K562 (cell line): Measurements from ENCODE around the gene MCC. TPM values are rescaled to one million over a fixed set of nuclear protein-coding genes. Genes with fewer than 3 reads are reported as not detected.

Experiments used
- ATAC-seq: fragments of 200-7000 bp; cut with Tn5 transposase; 3 replicates; pipeline ENCODE4 v1.9.1; 2020; ENCODE audit warnings: moderate library complexity
- BruUV-seq: library from RNA; stranded (reverse); fragments of 400-500 nt; replicated peaks from 2 replicates; lab custom pipeline; 2021; lab: Mats Ljungman, UMichigan
- CTCF ChIA-PET: fragments of 300-600 bp; formaldehyde crosslinking; extraction: SDS; loops from one replicate; lab custom pipeline; 2021; ENCODE audit warnings: low intra/inter-chr PET ratio; lab: Yijun Ruan, JAX
- POLR2A ChIA-PET: fragments of 300-600, 350-650 bp; sonication (Branson Sonifier 250); formaldehyde crosslinking; extraction: SDS; loops from one replicate; lab custom pipeline; 2021; ENCODE audit warnings: antibody characterized with exemption, inconsistent platforms; lab: Yijun Ruan, JAX
- DNase-seq, 4 experiments: peaks; one replicate each; pipeline versions ENCODE4 v3.0.0 to v3.0.0-alpha.2; 2011 to 2018; ENCODE audit warnings: low spot score in 3 of 4, mixed read lengths in 3 of 4; ENCODE audit errors: extremely low read depth in 1 of 4
- FAIRE-seq: peaks from 2 replicates; lab custom pipeline; 2011; peaks lifted over from hg19 to GRCh38; lab: Jason Lieb, UNC
- H2AFZ ChIP-seq: 2 replicates; pipeline ENCODE4 v1.6.0; 2011; ENCODE audit warnings: low read depth, low read length, control low read depth, inconsistent platforms
- H3K27ac ChIP-seq: fragments of 200-600 bp; 3 replicates; pipeline ENCODE4 v1.8.0; 2011; ENCODE audit warnings: low read depth, mild to moderate bottlenecking, control low read depth, inconsistent platforms, low read length, moderate library complexity, mixed read lengths; ENCODE audit errors: extremely low read depth
- H3K27me3 ChIP-seq, 2 experiments: fragments of 300-600 bp in 1 of 2; 2 replicates in 1 of 2; 3 replicates in 1 of 2; pipeline versions ENCODE4 v1.6.0 to v1.8.0; 2011; ENCODE audit warnings: inconsistent platforms in 2 of 2, low read length in 2 of 2, mild to moderate bottlenecking in 1 of 2, mixed read lengths in 1 of 2, moderate library complexity in 1 of 2; ENCODE audit not compliant: control insufficient read depth in 2 of 2, insufficient read depth in 2 of 2
- H3K36me3 ChIP-seq: fragments of 300-600 bp; 3 replicates; pipeline ENCODE4 v1.8.0; 2011; ENCODE audit warnings: mild to moderate bottlenecking, low read length, inconsistent platforms; ENCODE audit not compliant: control insufficient read depth, insufficient read depth
- H3K4me1 ChIP-seq, 2 experiments: fragments of 200-600 bp in 1 of 2; replicated peaks in 1 of 2; 2 replicates in 1 of 2; 3 replicates in 1 of 2; pipeline versions ENCODE4 v1.5.1 to v1.8.0; 2011; ENCODE audit warnings: inconsistent platforms in 2 of 2, low read length in 2 of 2, mild to moderate bottlenecking in 1 of 2, mixed read lengths in 1 of 2, moderate library complexity in 1 of 2; ENCODE audit not compliant: control insufficient read depth in 2 of 2, insufficient read depth in 2 of 2
- H3K4me2 ChIP-seq: 2 replicates; pipeline ENCODE4 v1.6.1; 2011; ENCODE audit warnings: low read length, control low read depth, inconsistent platforms, mixed read lengths; ENCODE audit not compliant: insufficient read depth
- H3K4me3 ChIP-seq: fragments of 200-600 bp; sonication (generic), shearing (Covaris generic); 2 replicates; pipeline ENCODE4 v1.5.1; 2016; ENCODE audit warnings: control low read depth, inconsistent platforms
- H3K79me2 ChIP-seq: fragments of 200-600 bp; 3 replicates; pipeline ENCODE4 v1.8.0; 2011; ENCODE audit warnings: low read length, inconsistent platforms; ENCODE audit not compliant: control insufficient read depth, insufficient read depth
- H3K9ac ChIP-seq, 2 experiments: 2 replicates each; pipeline versions ENCODE4 v1.6.0 to v1.6.1; 2011; ENCODE audit warnings: low read depth in 2 of 2, low read length in 2 of 2, control low read depth in 1 of 2, inconsistent platforms in 1 of 2, mild to moderate bottlenecking in 1 of 2, mixed read lengths in 1 of 2; ENCODE audit not compliant: insufficient read depth in 1 of 2
- H3K9me1 ChIP-seq: one replicate; pipeline ENCODE4 v1.6.0; 2011; ENCODE audit warnings: inconsistent platforms, mild to moderate bottlenecking, low read length, moderate library complexity; ENCODE audit not compliant: control insufficient read depth, insufficient read depth
- H3K9me3 ChIP-seq: replicated peaks from 2 replicates; pipeline ENCODE4 v1.5.1; 2011; ENCODE audit warnings: low read depth, low read length, inconsistent platforms; ENCODE audit not compliant: control insufficient read depth, insufficient read depth
- H4K20me1 ChIP-seq: replicated peaks from 2 replicates; pipeline ENCODE4 v1.6.1; 2011; ENCODE audit warnings: low read length, inconsistent platforms, mixed read lengths; ENCODE audit not compliant: control insufficient read depth, insufficient read depth
- CBFB ChIP-seq: sonication (generic); formaldehyde crosslinking; IDR thresholded peaks from 2 replicates; pipeline ENCODE4 v1.4.0; 2020; ENCODE audit warnings: mild to moderate bottlenecking, missing genetic modification reagents
- FOS ChIP-seq: IDR thresholded peaks from 3 replicates; pipeline ENCODE4 v1.6.1; 2011; ENCODE audit not compliant: insufficient read length; ENCODE audit errors: extremely low read depth
- MYC ChIP-seq, 2 experiments: fragments of 250-450 bp in 1 of 2; sonication (Bioruptor Pico) in 1 of 2; IDR thresholded peaks; 2 replicates each; pipeline versions ENCODE4 v1.5.1 to v1.6.1; 2012 to 2021; ENCODE audit warnings: low read depth in 2 of 2, borderline replicate concordance in 1 of 2, improper control_type of control experiment in 1 of 2, low read length in 1 of 2, mild to moderate bottlenecking in 1 of 2, moderate library complexity in 1 of 2
- NCOA1 ChIP-seq: fragments of 450-650 bp; IDR thresholded peaks from 2 replicates; pipeline ENCODE4 v1.6.1; 2016; ENCODE audit warnings: low read depth
- SETDB1 ChIP-seq: IDR thresholded peaks from one replicate; pipeline ENCODE4 v1.6.1; 2012; ENCODE audit warnings: low read length, control low read depth, inconsistent platforms
- SMARCE1 ChIP-seq: fragments of 450-650 bp; IDR thresholded peaks from 2 replicates; pipeline ENCODE4 v1.7.1; 2016; ENCODE audit warnings: mild to moderate bottlenecking
- TAF15 ChIP-seq: fragments of 200-400 bp; formaldehyde crosslinking; IDR thresholded peaks from 2 replicates; pipeline ENCODE4 v1.6.1; 2017; ENCODE audit warnings: mild to moderate bottlenecking, low read depth, low read length, moderate library complexity
- THRAP3 ChIP-seq: fragments of 450-650 bp; IDR thresholded peaks from 2 replicates; pipeline ENCODE4 v1.6.1; 2016; ENCODE audit warnings: mild to moderate bottlenecking, inconsistent platforms, borderline replicate concordance
- ZFP36 ChIP-seq: fragments of 150-350 bp; IDR thresholded peaks from 2 replicates; pipeline ENCODE4 v1.6.1; 2018; ENCODE audit warnings: low read length, low read depth; ENCODE audit not compliant: partially characterized antibody
- ZNF124 ChIP-seq: sonication (generic); formaldehyde crosslinking; IDR thresholded peaks from 2 replicates; pipeline ENCODE4 v1.8.1; 2022; ENCODE audit warnings: missing genetic modification reagents
- ZNF174 ChIP-seq: fragments of 250-450 bp; sonication (Bioruptor Pico); IDR thresholded peaks from 2 replicates; pipeline ENCODE4 v1.4.0; 2020; ENCODE audit warnings: mild to moderate bottlenecking
- ZNF253 ChIP-seq: fragments of 250-450 bp; sonication (Bioruptor Pico); conservative IDR thresholded peaks from 2 replicates; pipeline ENCODE4 v1.6.1; 2021; ENCODE audit warnings: mild to moderate bottlenecking
- ZNF589 ChIP-seq: fragments of 200-800 bp; sonication (Bioruptor generic); IDR thresholded peaks from 2 replicates; pipeline ENCODE4 v1.6.1; 2016; ENCODE audit warnings: low read depth, missing genetic modification characterization, missing compliant biosample characterization
- ZNF699 ChIP-seq: fragments of 250-450 bp; sonication (Bioruptor Pico); IDR thresholded peaks from 2 replicates; pipeline ENCODE4 v1.8.0; 2021; ENCODE audit warnings: mild to moderate bottlenecking, moderate library complexity; ENCODE audit not compliant: insufficient replicate concordance
- ZNF830 ChIP-seq: fragments of 250-450 bp; sonication (Bioruptor Pico); IDR thresholded peaks from 2 replicates; pipeline ENCODE4 v1.5.0; 2021; ENCODE audit warnings: mild to moderate bottlenecking
- WGBS: fragments of 100-300 bp; shearing (Covaris generic); methylation state at CpG from one replicate; pipeline ENCODE4 v1.1.6; 2016; ENCODE audit warnings: low coverage, mixed read lengths; ENCODE audit not compliant: insufficient coverage; ENCODE audit errors: missing lambda C conversion rate; 5-methylcytosine and 5-hydroxymethylcytosine counted together
- in situ Hi-C: fragments of 300-500 bp; cut with MboI; formaldehyde crosslinking; loops from 4 replicates; pipeline ENCODE4 v1.15.0; 2018; ENCODE audit warnings: inconsistent platforms, mixed read lengths
- intact Hi-C: fragments of 100-400 bp; cut with micrococcal nuclease; formaldehyde crosslinking; loops from 2 replicates; pipeline ENCODE4 v1.14.2; 2022
- polyA plus RNA-seq, 8 experiments: library from polyadenylated mRNA; depleted of rRNA in 4 of 8; stranded (reverse) in 5 of 8; unstranded in 3 of 8; fragments of >200 nt; fragmentation: Nextera tagmentation in 2 of 8; fragmentation: Illumina TruSeq in 1 of 8; extraction: Ambion mirVana in 2 of 8; extraction: Trizol in 1 of 8; gene quantifications; 2 replicates each; pipeline versions ENCODE4 v1.2.1 to v1.2.3, GENCODE V29; 2011 to 2014; ENCODE audit warnings: inconsistent platforms in 1 of 8, missing spikeins in 1 of 8
- total RNA-seq, 7 experiments: library from RNA; depleted of rRNA in 6 of 7; stranded (reverse); fragments of >200 nt in 6 of 7; fragmentation: Illumina TruSeq in 2 of 7; extraction: Trizol in 2 of 7; gene quantifications; 2 replicates each; pipeline versions ENCODE4 v1.2.1 to v1.2.3, GENCODE V29; 2011 to 2021; ENCODE audit warnings: low replicate concordance in 1 of 7
- TF ChIP-seq, protein P1 (sequence below): fragments of 200-800 bp; sonication (Bioruptor generic); IDR thresholded peaks from 2 replicates; pipeline ENCODE4 v1.6.1; 2017; ENCODE audit warnings: missing genetic modification characterization, missing compliant biosample characterization
- TF ChIP-seq, protein P2 (sequence below): IDR thresholded peaks from 3 replicates; pipeline ENCODE4 v1.6.1; 2011; ENCODE audit warnings: borderline replicate concordance, mild to moderate bottlenecking; ENCODE audit not compliant: insufficient read length, insufficient read depth
- TF ChIP-seq, protein P3 (sequence below): fragments of 450-650 bp; IDR thresholded peaks from 2 replicates; pipeline ENCODE4 v1.7.1; 2018; ENCODE audit warnings: mild to moderate bottlenecking, low read depth; ENCODE audit not compliant: partially characterized antibody

MCC gene
- total and polyA plus RNA-seq, 9 of the 15 experiments (the other 6 are each of a cell fraction or from before 2014, with no cell fraction given): 0.04 to 0.24 (median 0.06) TPM; not detected in 1

DNA sequence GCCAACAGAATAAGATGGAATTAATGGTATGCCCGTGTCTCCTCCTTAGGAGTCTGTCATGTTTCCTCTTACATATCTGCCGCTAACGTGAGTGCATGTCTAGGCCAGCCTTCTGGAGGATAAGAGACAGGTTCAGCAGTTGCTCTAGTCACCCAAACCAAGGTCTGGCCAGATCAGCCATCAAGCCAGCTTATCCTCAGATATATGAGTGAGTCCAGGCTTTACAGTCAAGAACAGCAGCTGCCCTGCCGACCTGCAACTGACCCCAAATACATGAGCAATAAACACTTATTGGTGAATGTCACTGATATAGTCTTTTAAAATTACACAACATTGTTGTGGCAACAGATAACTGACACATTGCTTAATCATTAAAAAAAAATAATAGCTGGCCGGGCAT lies 177.0 kb downstream of the MCC start:
- intact Hi-C loops (no loop called here), in situ Hi-C loops (no loop called here)
- H3K9me3 ChIP-seq: no peaks in the 10 kb centered on the region
- CTCF ChIA-PET: no interaction called here
- no peak for DNase-seq
- no peaks in the 10 kb centered on the region; a peak in 1 of 5 replicates for H3K27me3 ChIP-seq
- no peak for TF ChIP-seq ZNF830 (CRISPR knock-in tag)
- TF ChIP-seq, protein P1, sequence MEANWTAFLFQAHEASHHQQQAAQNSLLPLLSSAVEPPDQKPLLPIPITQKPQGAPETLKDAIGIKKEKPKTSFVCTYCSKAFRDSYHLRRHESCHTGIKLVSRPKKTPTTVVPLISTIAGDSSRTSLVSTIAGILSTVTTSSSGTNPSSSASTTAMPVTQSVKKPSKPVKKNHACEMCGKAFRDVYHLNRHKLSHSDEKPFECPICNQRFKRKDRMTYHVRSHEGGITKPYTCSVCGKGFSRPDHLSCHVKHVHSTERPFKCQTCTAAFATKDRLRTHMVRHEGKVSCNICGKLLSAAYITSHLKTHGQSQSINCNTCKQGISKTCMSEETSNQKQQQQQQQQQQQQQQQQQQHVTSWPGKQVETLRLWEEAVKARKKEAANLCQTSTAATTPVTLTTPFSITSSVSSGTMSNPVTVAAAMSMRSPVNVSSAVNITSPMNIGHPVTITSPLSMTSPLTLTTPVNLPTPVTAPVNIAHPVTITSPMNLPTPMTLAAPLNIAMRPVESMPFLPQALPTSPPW (CRISPR knock-in tag): no peak
- no peak for TF ChIP-seq ZNF124 (CRISPR knock-in tag)
- no peak for TF ChIP-seq MYC (IDR thresholded peaks at IDR 0.05; ENCODE audit: low read depth, low read length)
- TF ChIP-seq MYC (CRISPR knock-in tag; IDR thresholded peaks at IDR 0.05; ENCODE audit: borderline replicate concordance, low read depth): no peak
- TF ChIP-seq ZNF174: no peak
- no peak for TF ChIP-seq ZNF699 (CRISPR knock-in tag)
- TF ChIP-seq, protein P2, sequence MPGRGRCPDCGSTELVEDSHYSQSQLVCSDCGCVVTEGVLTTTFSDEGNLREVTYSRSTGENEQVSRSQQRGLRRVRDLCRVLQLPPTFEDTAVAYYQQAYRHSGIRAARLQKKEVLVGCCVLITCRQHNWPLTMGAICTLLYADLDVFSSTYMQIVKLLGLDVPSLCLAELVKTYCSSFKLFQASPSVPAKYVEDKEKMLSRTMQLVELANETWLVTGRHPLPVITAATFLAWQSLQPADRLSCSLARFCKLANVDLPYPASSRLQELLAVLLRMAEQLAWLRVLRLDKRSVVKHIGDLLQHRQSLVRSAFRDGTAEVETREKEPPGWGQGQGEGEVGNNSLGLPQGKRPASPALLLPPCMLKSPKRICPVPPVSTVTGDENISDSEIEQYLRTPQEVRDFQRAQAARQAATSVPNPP: no peak
- TF ChIP-seq NCOA1: no peak
- TF ChIP-seq, protein P3, sequence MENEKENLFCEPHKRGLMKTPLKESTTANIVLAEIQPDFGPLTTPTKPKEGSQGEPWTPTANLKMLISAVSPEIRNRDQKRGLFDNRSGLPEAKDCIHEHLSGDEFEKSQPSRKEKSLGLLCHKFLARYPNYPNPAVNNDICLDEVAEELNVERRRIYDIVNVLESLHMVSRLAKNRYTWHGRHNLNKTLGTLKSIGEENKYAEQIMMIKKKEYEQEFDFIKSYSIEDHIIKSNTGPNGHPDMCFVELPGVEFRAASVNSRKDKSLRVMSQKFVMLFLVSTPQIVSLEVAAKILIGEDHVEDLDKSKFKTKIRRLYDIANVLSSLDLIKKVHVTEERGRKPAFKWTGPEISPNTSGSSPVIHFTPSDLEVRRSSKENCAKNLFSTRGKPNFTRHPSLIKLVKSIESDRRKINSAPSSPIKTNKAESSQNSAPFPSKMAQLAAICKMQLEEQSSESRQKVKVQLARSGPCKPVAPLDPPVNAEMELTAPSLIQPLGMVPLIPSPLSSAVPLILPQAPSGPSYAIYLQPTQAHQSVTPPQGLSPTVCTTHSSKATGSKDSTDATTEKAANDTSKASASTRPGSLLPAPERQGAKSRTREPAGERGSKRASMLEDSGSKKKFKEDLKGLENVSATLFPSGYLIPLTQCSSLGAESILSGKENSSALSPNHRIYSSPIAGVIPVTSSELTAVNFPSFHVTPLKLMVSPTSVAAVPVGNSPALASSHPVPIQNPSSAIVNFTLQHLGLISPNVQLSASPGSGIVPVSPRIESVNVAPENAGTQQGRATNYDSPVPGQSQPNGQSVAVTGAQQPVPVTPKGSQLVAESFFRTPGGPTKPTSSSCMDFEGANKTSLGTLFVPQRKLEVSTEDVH: no peak
- TF ChIP-seq TAF15: no peak
- no peak for TF ChIP-seq THRAP3
- TF ChIP-seq SMARCE1: no peak
- TF ChIP-seq FOS: no peak
- no peak for TF ChIP-seq SETDB1
- TF ChIP-seq ZFP36: no peak
- TF ChIP-seq ZNF253 (CRISPR knock-in tag): no peak
- no peak for TF ChIP-seq CBFB (CRISPR knock-in tag)
- TF ChIP-seq ZNF589 (CRISPR knock-in tag): no peak
- TF ChIP-seq, all 486 proteins: peak for 0
- Histone ChIP-seq H3K9me1 (no peaks in the 10 kb centered on the region), H3K9ac (no peak overlapping the region), H4K20me1 (no peaks in the 10 kb centered on the region), H3K27ac (no peak overlapping the region), H3K4me3 (no peak overlapping the region), H3K79me2 (no peaks in the 10 kb centered on the region), H3K4me2 (no peak overlapping the region), H3K36me3 (no peaks in the 10 kb centered on the region), H3K4me1 (no peaks in the 10 kb centered on the region), H2AFZ (no peak overlapping the region)
- 1% methylated on average over 5 of the region's 5 CpGs for WGBS
- BruUV-seq: no TSS peak
- POLR2A ChIA-PET: no interaction called here
- FAIRE-seq (no peak), ATAC-seq (no peak)
